Memory B cell (primary cell): ENCODE data around the gene MFSD6.
"Not testable (repeated sequence)": the region's sequence is repeated elsewhere in the genome, so short reads cannot be mapped to it uniquely, and the experiment has no call there.

Experiments used
- ATAC-seq: fragments of 150-1000 bp; cut with Tn5 transposase; 2 replicates; pipeline ENCODE4 v1.10.0; 2021; ENCODE audit warnings: low read depth, mild to moderate bottlenecking, moderate library complexity
- DNase-seq, 2 donors: peaks; one replicate each; pipeline ENCODE4 v3.0.0; 2022; ENCODE audit warnings: low spot score in 2 of 2
- H3K27ac Mint-ChIP-seq: one replicate; pipeline ENCODE4 v1.8.0; 2022; ENCODE audit warnings: mild to moderate bottlenecking, moderate library complexity, mixed read lengths
- H3K27me3 Mint-ChIP-seq: one replicate; pipeline ENCODE4 v1.8.0; 2022; ENCODE audit warnings: mixed read lengths
- H3K36me3 Mint-ChIP-seq: one replicate; pipeline ENCODE4 v1.8.0; 2022; ENCODE audit warnings: mild to moderate bottlenecking, mixed read lengths
- H3K4me1 Mint-ChIP-seq: one replicate; pipeline ENCODE4 v1.8.0; 2022; ENCODE audit warnings: mixed read lengths
- H3K4me3 Mint-ChIP-seq: one replicate; pipeline ENCODE4 v1.8.0; 2022; ENCODE audit warnings: mild to moderate bottlenecking, moderate library complexity, mixed read lengths
- H3K9me3 Mint-ChIP-seq: one replicate; pipeline ENCODE4 v1.8.0; 2022; ENCODE audit warnings: mixed read lengths

Gene MFSD6

DNA sequence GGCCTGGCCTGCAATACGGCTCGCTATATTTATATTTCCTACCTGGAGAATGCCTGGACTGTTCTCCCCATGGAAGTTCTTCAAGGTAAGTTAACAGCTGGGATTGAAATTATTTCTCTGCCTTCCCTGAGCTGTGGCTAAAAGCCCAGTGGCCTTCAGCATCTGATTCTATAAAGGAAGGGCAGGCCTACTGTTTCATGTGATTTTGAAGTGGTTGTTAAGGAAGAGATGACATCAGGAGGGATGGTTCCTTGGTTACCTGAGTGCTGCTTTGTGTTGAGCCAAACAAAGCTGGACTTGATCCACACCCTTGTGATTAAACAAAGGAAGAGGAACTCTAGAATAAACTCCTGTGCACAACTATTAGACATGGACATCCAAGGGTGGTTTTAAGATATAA lies 61.6 kb downstream of the MFSD6 start:
- Mint-ChIP-seq H3K36me3 (peaks cover 13% of the 10 kb centered on the region), H3K9me3 (peaks cover 3% of the 10 kb centered on the region), H3K27ac (no peak overlapping the region), H3K4me1 (peaks cover 37% of the 10 kb centered on the region), H3K4me3 (no peak overlapping the region), H3K27me3 (no peaks in the 10 kb centered on the region)
- DNase-seq (no peak), ATAC-seq (peak; percentile 29)

DNA sequence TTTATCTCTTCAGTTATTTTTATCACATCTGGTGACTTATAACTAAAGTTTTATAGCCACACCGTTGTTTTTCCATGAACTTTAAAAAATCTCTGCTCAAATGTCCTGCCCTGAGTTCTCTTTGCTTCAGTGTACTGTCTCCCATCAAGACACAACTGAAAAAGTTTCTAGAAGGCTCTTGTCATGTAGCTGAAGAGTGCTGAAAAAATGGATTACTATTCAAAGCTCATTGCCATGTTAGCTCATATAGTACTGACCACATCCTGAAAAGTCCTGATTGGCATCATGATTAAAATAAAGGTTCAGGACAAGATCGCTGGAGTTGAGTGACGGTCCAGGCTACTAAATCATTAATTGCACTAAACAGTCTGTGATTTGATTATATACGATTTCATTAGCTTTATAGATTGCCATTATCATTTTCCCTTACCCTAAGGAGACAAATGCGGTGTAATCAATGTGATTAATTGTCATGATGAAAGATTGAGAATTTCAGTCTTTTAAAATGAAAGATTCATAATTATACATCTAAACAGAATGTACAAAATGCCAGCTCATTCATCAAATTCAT lies 62.2 kb downstream of the MFSD6 start:
- no peak overlapping the region for H3K4me3 Mint-ChIP-seq

DNA sequence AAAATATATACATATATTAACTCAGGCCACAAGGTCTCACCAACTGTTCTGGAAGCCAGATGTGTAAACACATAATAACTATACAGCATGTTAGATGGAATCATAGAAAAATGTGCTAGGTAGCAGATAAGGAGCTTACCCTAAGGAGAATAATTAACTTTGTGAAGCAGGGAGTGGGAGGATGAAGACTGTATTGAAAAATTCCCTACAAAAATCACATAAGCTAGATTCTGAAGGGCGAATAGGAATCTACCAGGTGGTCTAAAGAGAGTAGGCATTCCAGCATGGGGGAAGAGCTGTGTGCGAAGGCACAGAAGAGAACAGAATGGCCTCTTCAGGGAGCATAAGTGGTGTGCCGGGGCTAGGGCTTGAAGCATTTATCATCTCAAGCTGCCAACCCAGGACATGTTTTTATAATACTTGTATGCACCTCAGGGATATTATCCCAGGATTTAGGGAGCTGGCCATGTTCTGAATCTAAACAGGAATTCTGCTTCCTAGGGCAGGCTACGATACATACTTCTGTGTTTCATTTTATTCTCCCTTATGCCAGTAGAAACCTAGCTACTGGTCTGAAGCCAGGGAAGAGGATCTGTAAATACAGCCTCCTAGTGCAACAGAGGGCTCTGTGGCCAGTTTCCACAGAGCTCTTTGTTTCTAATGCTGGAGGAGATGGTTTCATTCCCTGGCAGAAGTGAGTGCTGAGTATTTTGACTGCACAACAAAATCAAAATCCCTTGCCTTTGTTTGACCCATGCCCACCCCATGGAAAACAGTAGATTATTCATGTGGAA lies 69.7 kb downstream of the MFSD6 start:
- peaks cover 1% of the 10 kb centered on the region for H3K9me3 Mint-ChIP-seq
- H3K4me1 Mint-ChIP-seq = peaks cover 5% of the 10 kb centered on the region
- peaks cover 6% of the 10 kb centered on the region for H3K36me3 Mint-ChIP-seq
- no peak for ATAC-seq
- peak overlapping the region; percentile 7 for H3K27ac Mint-ChIP-seq
- H3K27me3 Mint-ChIP-seq = no peaks in the 10 kb centered on the region
- no peak for DNase-seq
- H3K4me3 Mint-ChIP-seq = no peak overlapping the region

More for the DNA sequence above, 62.2 kb downstream of the MFSD6 start:
- peaks cover 33% of the 10 kb centered on the region for H3K4me1 Mint-ChIP-seq
- DNase-seq (no peak), ATAC-seq (no peak)
- peaks cover 13% of the 10 kb centered on the region for H3K36me3 Mint-ChIP-seq
- no peaks in the 10 kb centered on the region for H3K27me3 Mint-ChIP-seq
- peaks cover 3% of the 10 kb centered on the region for H3K9me3 Mint-ChIP-seq
- no peak overlapping the region for H3K27ac Mint-ChIP-seq

GRCh38 chr2:190478572-190479195 lies 70.5 kb downstream of the MFSD6 start:
- H3K27me3 Mint-ChIP-seq = no peaks in the 10 kb centered on the region
- DNase-seq (no peak), ATAC-seq (no peak)
- H3K27ac Mint-ChIP-seq = peak overlapping the region; percentile 66
- H3K4me3 Mint-ChIP-seq = no peak overlapping the region
- peaks cover 5% of the 10 kb centered on the region for H3K4me1 Mint-ChIP-seq
- peaks cover 6% of the 10 kb centered on the region for H3K36me3 Mint-ChIP-seq
- H3K9me3 Mint-ChIP-seq = peaks cover 1% of the 10 kb centered on the region

GRCh38 chr2:190481339-190481738 lies 73.2 kb downstream of the MFSD6 start:
- Mint-ChIP-seq H3K27me3 (no peaks in the 10 kb centered on the region), H3K36me3 (peaks cover 7% of the 10 kb centered on the region), H3K4me1 (peaks cover 5% of the 10 kb centered on the region), H3K4me3 (no peak overlapping the region), H3K9me3 (no peaks in the 10 kb centered on the region), H3K27ac (no peak overlapping the region)
- ATAC-seq = no peak
- no peak for DNase-seq

DNA sequence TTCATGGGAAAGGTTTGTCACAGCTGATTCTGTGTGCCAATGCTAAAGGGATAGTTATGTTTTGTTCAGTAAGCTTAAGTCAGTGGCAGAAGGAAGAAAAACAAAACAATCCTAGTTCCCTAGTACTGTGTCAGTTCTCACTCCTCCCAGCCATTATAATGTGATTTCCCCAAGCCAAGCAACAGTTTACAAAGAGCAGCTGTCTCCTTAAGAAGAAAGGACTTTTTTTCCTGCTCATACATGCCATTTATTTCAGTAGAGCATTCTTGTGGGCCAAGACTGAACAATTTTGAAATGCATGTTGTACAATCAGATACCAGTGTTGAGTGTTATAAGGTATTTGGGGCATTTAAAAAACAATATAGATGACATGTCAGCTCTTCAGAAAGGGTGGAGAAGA lies 74.3 kb downstream of the MFSD6 start:
- ATAC-seq = no peak
- H3K4me3 Mint-ChIP-seq = no peak overlapping the region
- H3K36me3 Mint-ChIP-seq = peaks cover 8% of the 10 kb centered on the region
- no peaks in the 10 kb centered on the region for H3K9me3 Mint-ChIP-seq
- peaks cover 5% of the 10 kb centered on the region for H3K4me1 Mint-ChIP-seq
- no peak overlapping the region for H3K27ac Mint-ChIP-seq
- no peak for DNase-seq
- H3K27me3 Mint-ChIP-seq = no peaks in the 10 kb centered on the region

DNA sequence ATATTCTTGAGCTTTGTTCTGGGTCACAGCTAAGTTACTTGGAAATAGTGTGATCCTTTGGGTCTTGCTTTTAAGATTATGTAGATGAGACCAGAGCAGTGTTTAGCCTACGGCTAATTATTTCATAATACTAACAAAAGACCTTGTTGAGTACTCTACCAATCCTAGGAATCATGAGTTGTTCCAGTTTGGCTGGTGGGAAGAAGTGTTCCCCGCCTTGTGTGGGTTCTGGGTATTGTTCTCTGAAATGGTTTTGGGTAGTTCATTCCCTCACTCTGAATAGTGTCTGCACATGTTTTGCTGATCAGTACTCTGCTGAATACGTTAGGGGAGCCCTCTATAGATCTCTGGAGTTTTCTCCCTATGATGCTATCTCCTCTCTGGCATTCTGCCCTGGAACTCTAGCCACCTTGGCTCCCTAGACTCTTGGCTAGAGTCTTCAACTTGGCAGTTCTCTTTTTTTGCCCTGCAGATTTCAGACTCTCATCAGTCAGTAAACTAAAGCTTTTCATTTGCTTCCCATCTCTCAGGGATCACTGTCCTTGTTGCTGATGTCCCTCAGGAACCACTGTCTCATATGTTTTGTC lies 78.0 kb downstream of the MFSD6 start:
- H3K27me3 Mint-ChIP-seq = no peaks in the 10 kb centered on the region
- peaks cover 20% of the 10 kb centered on the region for H3K36me3 Mint-ChIP-seq
- no peak overlapping the region for H3K4me3 Mint-ChIP-seq
- H3K9me3 Mint-ChIP-seq = no peaks in the 10 kb centered on the region
- no peak for ATAC-seq
- no peak overlapping the region for H3K27ac Mint-ChIP-seq
- DNase-seq = no peak
- peaks cover 2% of the 10 kb centered on the region for H3K4me1 Mint-ChIP-seq

DNA sequence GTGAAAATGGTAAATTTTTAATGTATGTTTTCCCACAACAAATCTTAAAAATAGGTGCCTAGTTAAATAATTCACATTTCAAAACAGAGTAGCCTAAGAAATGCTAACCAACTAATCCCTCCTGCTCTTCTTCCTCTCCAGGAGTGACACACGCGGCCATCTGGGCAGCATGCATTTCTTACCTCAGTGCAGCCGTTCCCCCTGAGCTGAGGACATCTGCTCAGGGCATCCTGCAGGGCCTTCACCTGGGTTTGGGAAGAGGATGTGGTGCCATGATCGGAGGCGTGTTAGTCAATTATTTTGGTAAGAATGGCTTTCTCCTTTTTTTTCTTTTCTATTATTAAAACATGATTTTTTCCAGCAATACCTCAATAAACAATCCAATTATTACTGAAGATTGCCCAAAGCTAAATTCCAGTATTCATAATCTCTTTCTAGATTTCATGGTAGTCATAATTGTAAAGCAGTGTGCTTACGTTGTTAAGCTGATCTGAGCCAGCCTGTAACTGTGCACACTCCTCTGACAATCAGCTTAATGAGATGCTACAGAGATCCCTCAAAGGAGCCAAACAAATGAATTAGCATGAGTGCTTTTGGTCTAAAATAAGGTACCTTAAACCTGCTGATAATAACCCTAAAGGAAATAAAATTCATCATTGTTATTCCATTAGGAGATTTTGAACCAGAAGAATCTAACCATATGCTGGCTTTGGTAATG lies 80.5 kb downstream of the MFSD6 start:
- DNase-seq = no peak
- ATAC-seq = no peak
- Mint-ChIP-seq H3K27ac (peak overlapping the region; percentile 13), H3K27me3 (no peaks in the 10 kb centered on the region), H3K36me3 (peaks cover 34% of the 10 kb centered on the region), H3K4me3 (no peak overlapping the region), H3K9me3 (peaks cover 4% of the 10 kb centered on the region), H3K4me1 (peaks cover 4% of the 10 kb centered on the region)

DNA sequence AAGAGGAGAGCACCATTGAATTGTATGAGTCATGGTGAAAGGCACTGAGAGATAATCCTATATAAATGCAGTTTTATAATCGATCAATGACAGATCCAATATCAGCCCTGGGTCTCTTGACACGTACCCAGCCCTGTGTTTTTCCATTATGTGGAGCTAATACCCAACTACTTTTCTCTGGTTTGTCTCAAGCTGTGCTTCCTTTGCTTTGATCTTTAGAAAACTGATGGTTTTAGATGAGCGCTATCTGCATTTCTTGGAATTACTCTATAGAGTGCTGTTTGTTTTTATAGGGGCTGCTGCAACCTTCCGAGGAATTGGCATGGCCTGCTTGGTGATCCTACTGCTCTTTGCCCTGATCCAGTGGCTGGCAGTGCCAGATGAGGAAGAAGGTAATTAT lies 81.3 kb downstream of the MFSD6 start:
- Mint-ChIP-seq H3K36me3 (peaks cover 39% of the 10 kb centered on the region), H3K4me3 (no peak overlapping the region), H3K27ac (no peak overlapping the region), H3K27me3 (no peaks in the 10 kb centered on the region), H3K9me3 (peaks cover 4% of the 10 kb centered on the region), H3K4me1 (peaks cover 6% of the 10 kb centered on the region)
- no peak for DNase-seq
- no peak for ATAC-seq

GRCh38 chr2:190490502-190490901 lies 82.3 kb downstream of the MFSD6 start:
- peaks cover 47% of the 10 kb centered on the region for H3K36me3 Mint-ChIP-seq
- DNase-seq = no peak
- no peaks in the 10 kb centered on the region for H3K27me3 Mint-ChIP-seq
- no peak overlapping the region for H3K27ac Mint-ChIP-seq
- H3K4me3 Mint-ChIP-seq = no peak overlapping the region
- no peak for ATAC-seq
- peaks cover 8% of the 10 kb centered on the region for H3K4me1 Mint-ChIP-seq
- peaks cover 4% of the 10 kb centered on the region for H3K9me3 Mint-ChIP-seq

GRCh38 chr2:190493095-190493494 lies 84.9 kb downstream of the MFSD6 start:
- H3K27ac Mint-ChIP-seq = peak overlapping the region; percentile 41

DNA sequence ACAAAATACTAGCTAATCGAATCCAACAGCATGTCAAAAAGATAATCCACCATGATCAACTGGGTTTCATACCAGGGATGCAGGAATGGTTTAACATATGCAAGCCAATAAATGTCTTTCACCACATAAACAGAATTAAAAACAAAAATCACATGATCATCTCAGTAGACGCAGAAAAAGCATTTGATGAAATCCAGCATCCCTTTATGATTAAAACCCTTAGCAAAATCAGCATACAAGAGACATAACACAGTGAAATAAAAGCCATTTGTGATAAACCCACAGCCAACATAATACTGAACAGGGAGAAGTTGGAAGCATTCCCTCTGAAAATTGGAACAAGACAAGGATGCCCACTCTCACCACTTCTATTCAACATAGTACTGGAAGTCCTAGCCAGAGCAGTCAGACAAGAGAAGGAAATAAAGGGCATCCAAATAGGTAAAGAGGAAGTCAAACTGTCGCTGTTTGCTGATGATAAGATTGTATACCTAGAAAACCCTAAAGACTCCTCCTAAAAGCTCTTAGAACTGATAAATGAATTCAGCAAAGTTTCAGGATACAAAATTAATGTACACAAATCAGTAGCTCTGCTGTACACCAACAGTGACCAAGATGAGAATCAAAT lies 86.6 kb downstream of the MFSD6 start:
- not testable (repeated sequence) for H3K27me3 Mint-ChIP-seq, DNase-seq, ATAC-seq, H3K4me3 Mint-ChIP-seq, H3K9me3 Mint-ChIP-seq, H3K4me1 Mint-ChIP-seq
- H3K36me3 Mint-ChIP-seq = peaks cover 44% of the 10 kb centered on the region
- H3K27ac Mint-ChIP-seq = peak overlapping the region; percentile 79

More at GRCh38 chr2:190493095-190493494, 84.9 kb downstream of the MFSD6 start:
- Mint-ChIP-seq H3K36me3 (peaks cover 49% of the 10 kb centered on the region), H3K4me3 (no peak overlapping the region), H3K27me3 (no peaks in the 10 kb centered on the region), H3K9me3 (peaks cover 4% of the 10 kb centered on the region), H3K4me1 (peaks cover 8% of the 10 kb centered on the region)
- no peak for DNase-seq
- no peak for ATAC-seq

GRCh38 chr2:190497428-190497827 lies 89.3 kb downstream of the MFSD6 start:
- Mint-ChIP-seq H3K4me1 (peaks cover 8% of the 10 kb centered on the region), H3K27me3 (no peaks in the 10 kb centered on the region), H3K4me3 (no peak overlapping the region), H3K9me3 (no peaks in the 10 kb centered on the region), H3K36me3 (peaks cover 44% of the 10 kb centered on the region), H3K27ac (no peak overlapping the region)
- DNase-seq = no peak
- ATAC-seq = no peak
